ENCODE results near the gene NHS.
A peak's percentile ranks its signal among the peaks of the same experiment; 100 is the strongest.
"Not testable (repeated sequence)": the region's sequence is repeated elsewhere in the genome, so short reads cannot be mapped to it uniquely, and the experiment has no call there.

Gene NHS

GRCh38 chrX:17441965-17442364, 67.0 kb downstream of the NHS start:
- H3K27ac ChIP-seq (ENCODE audit: insufficient read depth, low read depth, low read length, poor library complexity, severe bottlenecking): no peak overlapping the region
- H3K4me1 ChIP-seq (ENCODE audit: control insufficient read depth, insufficient read depth, low read length): no peaks in the 10 kb centered on the region
- no peaks in the 10 kb centered on the region for H3K36me3 ChIP-seq (ENCODE audit: control insufficient read depth, insufficient read depth, low read length)

GRCh38 chrX:17442898-17443297, 67.9 kb downstream of the NHS start:
- no peak overlapping the region for H3K4me3 ChIP-seq (ENCODE audit: insufficient read depth, low read depth, low read length)
- no peak overlapping the region for H3K27ac ChIP-seq (ENCODE audit: insufficient read depth, low read depth, low read length, poor library complexity, severe bottlenecking)
- WGBS, 2 experiments: 98 to 100% methylated on average over 3 of the region's 3 CpGs
- H3K9me3 ChIP-seq (ENCODE audit: control insufficient read depth, low read length): no peaks in the 10 kb centered on the region
- no peaks in the 10 kb centered on the region for H3K27me3 ChIP-seq (ENCODE audit: control insufficient read depth, insufficient read depth, low read length, poor library complexity, severe bottlenecking)
- H3K36me3 ChIP-seq (ENCODE audit: control insufficient read depth, insufficient read depth, low read length): no peaks in the 10 kb centered on the region
- H3K4me1 ChIP-seq (ENCODE audit: control insufficient read depth, insufficient read depth, low read length): no peaks in the 10 kb centered on the region

More at GRCh38 chrX:17441965-17442364, 67.0 kb downstream of the NHS start:
- Histone ChIP-seq H3K4me3 (ENCODE audit: insufficient read depth, low read depth, low read length) (no peak overlapping the region), H3K9me3 (ENCODE audit: control insufficient read depth, low read length) (no peaks in the 10 kb centered on the region), H3K27me3 (ENCODE audit: control insufficient read depth, insufficient read depth, low read length, poor library complexity, severe bottlenecking) (no peaks in the 10 kb centered on the region)

- WGBS, 2 experiments: 78 to 90% methylated on average over 1 to 2 of the region's 4 CpGs
- no peak overlapping the region for H3K4me3 ChIP-seq (ENCODE audit: insufficient read depth, low read depth, low read length)
- no peak overlapping the region for H3K27ac ChIP-seq (ENCODE audit: insufficient read depth, low read depth, low read length, poor library complexity, severe bottlenecking)
- H3K4me1 ChIP-seq (ENCODE audit: control insufficient read depth, insufficient read depth, low read length): no peaks in the 10 kb centered on the region
- H3K27me3 ChIP-seq (ENCODE audit: control insufficient read depth, insufficient read depth, low read length, poor library complexity, severe bottlenecking): no peaks in the 10 kb centered on the region
- no peaks in the 10 kb centered on the region for H3K36me3 ChIP-seq (ENCODE audit: control insufficient read depth, insufficient read depth, low read length)
- H3K9me3 ChIP-seq (ENCODE audit: control insufficient read depth, low read length): no peaks in the 10 kb centered on the region
These were observed 68.6 kb downstream of the NHS start for GRCh38 chrX:17443556-17443955.

DNA sequence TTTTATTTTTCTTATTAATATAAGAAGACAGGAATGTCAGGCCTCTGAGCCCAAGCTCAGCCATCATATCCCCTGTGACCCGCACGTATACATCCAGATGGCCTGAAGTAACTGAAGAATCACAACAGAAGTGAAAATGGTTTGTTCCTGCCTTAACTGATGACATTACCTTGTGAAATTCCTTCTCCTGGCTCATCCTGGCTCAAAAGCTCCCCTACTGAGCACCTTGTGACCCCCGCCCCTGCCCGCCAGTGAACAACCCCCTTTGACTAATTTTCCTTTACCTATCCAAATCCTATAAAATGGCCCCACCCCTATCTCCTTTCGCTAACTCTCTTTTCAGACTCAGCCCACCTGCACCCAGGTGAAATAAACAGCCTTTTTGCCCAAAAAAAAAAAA, 71.3 kb downstream of the NHS start:
- 70 to 81% methylated on average over 5 of the region's 5 CpGs for WGBS, 2 experiments
- not testable (repeated sequence) for H3K27me3 ChIP-seq (ENCODE audit: control insufficient read depth, insufficient read depth, low read length, poor library complexity, severe bottlenecking); H3K9me3 ChIP-seq (ENCODE audit: control insufficient read depth, low read length); H3K27ac ChIP-seq (ENCODE audit: insufficient read depth, low read depth, low read length, poor library complexity, severe bottlenecking); H3K36me3 ChIP-seq (ENCODE audit: control insufficient read depth, insufficient read depth, low read length); H3K4me1 ChIP-seq (ENCODE audit: control insufficient read depth, insufficient read depth, low read length); H3K4me3 ChIP-seq (ENCODE audit: insufficient read depth, low read depth, low read length)

- 88 to 100% methylated on average over 2 of the region's 2 CpGs for WGBS, 2 experiments
- Histone ChIP-seq H3K27me3 (ENCODE audit: control insufficient read depth, insufficient read depth, low read length, poor library complexity, severe bottlenecking) (no peaks in the 10 kb centered on the region), H3K36me3 (ENCODE audit: control insufficient read depth, insufficient read depth, low read length) (no peaks in the 10 kb centered on the region), H3K27ac (ENCODE audit: insufficient read depth, low read depth, low read length, poor library complexity, severe bottlenecking) (no peak overlapping the region), H3K4me3 (ENCODE audit: insufficient read depth, low read depth, low read length) (no peak overlapping the region), H3K4me1 (ENCODE audit: control insufficient read depth, insufficient read depth, low read length) (no peaks in the 10 kb centered on the region), H3K9me3 (ENCODE audit: control insufficient read depth, low read length) (no peaks in the 10 kb centered on the region)
These were observed 73.2 kb downstream of the NHS start for GRCh38 chrX:17448188-17448587.

DNA sequence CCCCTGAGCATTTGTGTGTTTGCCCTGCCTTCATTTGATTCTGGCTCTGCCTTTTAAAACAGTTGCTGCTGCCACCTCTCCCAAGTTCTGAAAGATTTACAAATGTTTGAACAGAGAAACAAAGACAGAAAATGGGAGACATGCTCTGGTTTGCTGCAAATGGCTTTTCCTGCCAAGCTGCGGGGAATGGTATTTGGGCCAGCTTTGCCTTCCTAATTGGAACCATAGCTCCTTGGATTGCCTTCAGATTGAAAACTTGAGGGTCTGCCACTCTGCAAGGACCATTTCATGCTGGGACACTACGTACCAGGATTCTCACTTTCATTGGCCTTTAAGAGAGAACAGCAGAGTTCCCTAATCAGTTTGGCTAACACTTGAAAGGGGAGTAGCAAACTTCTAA, 74.9 kb downstream of the NHS start:
- Histone ChIP-seq H3K27ac (ENCODE audit: insufficient read depth, low read depth, low read length, poor library complexity, severe bottlenecking) (no peak overlapping the region), H3K9me3 (ENCODE audit: control insufficient read depth, low read length) (no peaks in the 10 kb centered on the region), H3K27me3 (ENCODE audit: control insufficient read depth, insufficient read depth, low read length, poor library complexity, severe bottlenecking) (no peaks in the 10 kb centered on the region), H3K4me1 (ENCODE audit: control insufficient read depth, insufficient read depth, low read length) (no peaks in the 10 kb centered on the region), H3K36me3 (ENCODE audit: control insufficient read depth, insufficient read depth, low read length) (no peaks in the 10 kb centered on the region), H3K4me3 (ENCODE audit: insufficient read depth, low read depth, low read length) (no peak overlapping the region)
- 66 to 70% methylated on average over 2 of the region's 2 CpGs for WGBS, 2 experiments

- Histone ChIP-seq H3K27me3 (ENCODE audit: control insufficient read depth, insufficient read depth, low read length, poor library complexity, severe bottlenecking) (no peaks in the 10 kb centered on the region), H3K9me3 (ENCODE audit: control insufficient read depth, low read length) (no peaks in the 10 kb centered on the region), H3K27ac (ENCODE audit: insufficient read depth, low read depth, low read length, poor library complexity, severe bottlenecking) (no peak overlapping the region), H3K4me3 (ENCODE audit: insufficient read depth, low read depth, low read length) (no peak overlapping the region), H3K4me1 (ENCODE audit: control insufficient read depth, insufficient read depth, low read length) (peaks cover 9% of the 10 kb centered on the region), H3K36me3 (ENCODE audit: control insufficient read depth, insufficient read depth, low read length) (no peaks in the 10 kb centered on the region)
These were observed 78.8 kb downstream of the NHS start for GRCh38 chrX:17453788-17454187.

GRCh38 chrX:17456526-17456925, 81.5 kb downstream of the NHS start:
- Histone ChIP-seq H3K27me3 (ENCODE audit: control insufficient read depth, insufficient read depth, low read length, poor library complexity, severe bottlenecking) (no peaks in the 10 kb centered on the region), H3K27ac (ENCODE audit: insufficient read depth, low read depth, low read length, poor library complexity, severe bottlenecking) (peak overlapping the region; percentile 80), H3K36me3 (ENCODE audit: control insufficient read depth, insufficient read depth, low read length) (no peaks in the 10 kb centered on the region), H3K4me1 (ENCODE audit: control insufficient read depth, insufficient read depth, low read length) (peaks cover 16% of the 10 kb centered on the region), H3K9me3 (ENCODE audit: control insufficient read depth, low read length) (no peaks in the 10 kb centered on the region), H3K4me3 (ENCODE audit: insufficient read depth, low read depth, low read length) (no peak overlapping the region)
- WGBS, 2 experiments: 11 to 13% methylated on average over 6 of the region's 6 CpGs

- Histone ChIP-seq H3K9me3 (ENCODE audit: control insufficient read depth, low read length) (no peaks in the 10 kb centered on the region), H3K4me1 (ENCODE audit: control insufficient read depth, insufficient read depth, low read length) (peaks cover 20% of the 10 kb centered on the region), H3K4me3 (ENCODE audit: insufficient read depth, low read depth, low read length) (no peak overlapping the region), H3K36me3 (ENCODE audit: control insufficient read depth, insufficient read depth, low read length) (no peaks in the 10 kb centered on the region), H3K27me3 (ENCODE audit: control insufficient read depth, insufficient read depth, low read length, poor library complexity, severe bottlenecking) (no peaks in the 10 kb centered on the region), H3K27ac (ENCODE audit: insufficient read depth, low read depth, low read length, poor library complexity, severe bottlenecking) (no peak overlapping the region)
- 87 to 88% methylated on average over 4 of the region's 4 CpGs for WGBS, 2 experiments
These were observed 84.1 kb downstream of the NHS start for GRCh38 chrX:17459008-17459611.

- Histone ChIP-seq H3K4me1 (ENCODE audit: control insufficient read depth, insufficient read depth, low read length) (peaks cover 20% of the 10 kb centered on the region), H3K36me3 (ENCODE audit: control insufficient read depth, insufficient read depth, low read length) (no peaks in the 10 kb centered on the region), H3K4me3 (ENCODE audit: insufficient read depth, low read depth, low read length) (no peak overlapping the region), H3K27ac (ENCODE audit: insufficient read depth, low read depth, low read length, poor library complexity, severe bottlenecking) (no peak overlapping the region), H3K9me3 (ENCODE audit: control insufficient read depth, low read length) (no peaks in the 10 kb centered on the region), H3K27me3 (ENCODE audit: control insufficient read depth, insufficient read depth, low read length, poor library complexity, severe bottlenecking) (no peaks in the 10 kb centered on the region)
- WGBS, 2 experiments: no CpG with 5 or more reads among the region's 1 CpG
These were observed 84.7 kb downstream of the NHS start for GRCh38 chrX:17459661-17460060.

- no peak overlapping the region for H3K27ac ChIP-seq (ENCODE audit: insufficient read depth, low read depth, low read length, poor library complexity, severe bottlenecking)
- H3K9me3 ChIP-seq (ENCODE audit: control insufficient read depth, low read length): no peaks in the 10 kb centered on the region
- peaks cover 10% of the 10 kb centered on the region for H3K4me1 ChIP-seq (ENCODE audit: control insufficient read depth, insufficient read depth, low read length)
- no peaks in the 10 kb centered on the region for H3K36me3 ChIP-seq (ENCODE audit: control insufficient read depth, insufficient read depth, low read length)
- H3K4me3 ChIP-seq (ENCODE audit: insufficient read depth, low read depth, low read length): no peak overlapping the region
- WGBS, 2 experiments: no CpG with 5 or more reads among the region's 1 CpG
- no peaks in the 10 kb centered on the region for H3K27me3 ChIP-seq (ENCODE audit: control insufficient read depth, insufficient read depth, low read length, poor library complexity, severe bottlenecking)
These were observed 87.9 kb downstream of the NHS start for GRCh38 chrX:17462881-17463280.

All from ectodermal cell (in vitro differentiated cells).